ENCODE data around the gene UNC119.

UNC119 gene

GRCh38 chr17:28498652-28499363 lies 53.6 kb downstream of the UNC119 start:
- DNase-seq (ENCODE audit: low read depth), result no peak

GRCh38 chr17:28497931-28498330 lies 54.5 kb downstream of the UNC119 start:
- DNase-seq (ENCODE audit: low read depth), result no peak

Measured in stromal cell of bone marrow (primary cell).